Suprapubic skin (tissue), 4 donors: ENCODE results near the gene NKAIN2. TPM values are rescaled to one million over a fixed set of nuclear protein-coding genes. Genes with fewer than 3 reads are reported as not detected.
"Not testable (repeated sequence)": the region's sequence is repeated elsewhere in the genome, so short reads cannot be mapped to it uniquely, and the experiment has no call there.

Experiments used
- DNase-seq, 2 donors: peaks; one replicate each; pipeline ENCODE4 v3.0.0-alpha.2; 2019; ENCODE audit warnings: low spot score in 2 of 2
- H3K27ac ChIP-seq: fragments of 200-600 bp; sonication (generic); one replicate; pipeline ENCODE4 v1.5.1; 2019
- H3K27me3 ChIP-seq: fragments of 200-600 bp; sonication (generic); one replicate; pipeline ENCODE4 v1.5.1; 2019
- H3K36me3 ChIP-seq: fragments of 200-600 bp; sonication (generic); one replicate; pipeline ENCODE4 v1.5.1; 2019
- H3K4me1 ChIP-seq: fragments of 200-600 bp; sonication (generic); one replicate; pipeline ENCODE4 v1.5.1; 2019
- H3K4me3 ChIP-seq: fragments of 200-600 bp; sonication (generic); one replicate; pipeline ENCODE4 v1.5.1; 2019; ENCODE audit warnings: mild to moderate bottlenecking
- H3K9me3 ChIP-seq: fragments of 200-600 bp; sonication (generic); one replicate; pipeline ENCODE4 v1.5.1; 2019
- EP300 ChIP-seq: sonication (generic); formaldehyde crosslinking; IDR thresholded peaks from one replicate; pipeline ENCODE4 v1.6.1; 2017; ENCODE audit warnings: antibody characterized with exemption
- POLR2A ChIP-seq, 2 donors: fragments of 450-650 bp; IDR thresholded peaks; one replicate each; pipeline ENCODE4 v1.6.1; 2017; ENCODE audit warnings: antibody characterized with exemption in 2 of 2, mild to moderate bottlenecking in 2 of 2, moderate library complexity in 2 of 2
- POLR2AphosphoS5 ChIP-seq, 3 donors: sonication (generic); formaldehyde crosslinking; IDR thresholded peaks; one replicate each; pipeline ENCODE4 v1.6.1; 2017; ENCODE audit warnings: antibody characterized with exemption in 3 of 3
- WGBS: methylation state at CpG from one replicate; pipeline ENCODE4 v1.1.5; 2018; 5-methylcytosine and 5-hydroxymethylcytosine counted together
- total RNA-seq, 4 donors: library from RNA; depleted of rRNA; stranded (reverse); fragments of >200 nt; gene quantifications; one replicate each; pipeline ENCODE4 v1.1.0, GENCODE V29; 2016
- TF ChIP-seq, protein P1 (sequence below), 2 donors: fragments of 200-600 bp in 1 of 2; fragments of 450-650 bp in 1 of 2; sonication (generic) in 1 of 2; IDR thresholded peaks; one replicate each; pipeline ENCODE4 v1.5.1; 2016 to 2019; ENCODE audit warnings: antibody characterized with exemption in 2 of 2, mild to moderate bottlenecking in 1 of 2, moderate library complexity in 1 of 2

The NKAIN2 gene
- total RNA-seq, 4 donors from 2014 or later, result 0.40 TPM; not detected in 3

DNA sequence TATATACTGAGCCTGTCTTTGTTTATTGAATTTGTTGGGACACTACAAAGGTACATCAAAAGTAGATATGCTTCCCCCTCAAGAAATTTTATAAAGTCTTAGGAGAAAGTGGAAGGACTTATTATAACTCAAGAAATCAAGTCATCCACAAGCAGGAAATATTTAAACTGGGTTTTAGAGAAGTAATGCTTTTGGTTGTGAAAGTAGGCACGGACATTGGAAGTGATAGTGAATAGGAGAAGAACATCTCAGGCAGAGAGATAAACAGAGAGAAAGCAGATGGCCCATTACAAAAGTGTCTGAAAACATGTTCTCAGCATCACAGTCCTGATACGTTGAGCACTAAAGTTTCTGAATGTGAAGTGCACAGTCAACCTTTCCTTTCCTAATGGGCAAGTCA is 742.9 kb downstream of the NKAIN2 start:
- no peak for TF ChIP-seq EP300
- 40% methylated on average over 2 of the region's 2 CpGs for WGBS

DNA sequence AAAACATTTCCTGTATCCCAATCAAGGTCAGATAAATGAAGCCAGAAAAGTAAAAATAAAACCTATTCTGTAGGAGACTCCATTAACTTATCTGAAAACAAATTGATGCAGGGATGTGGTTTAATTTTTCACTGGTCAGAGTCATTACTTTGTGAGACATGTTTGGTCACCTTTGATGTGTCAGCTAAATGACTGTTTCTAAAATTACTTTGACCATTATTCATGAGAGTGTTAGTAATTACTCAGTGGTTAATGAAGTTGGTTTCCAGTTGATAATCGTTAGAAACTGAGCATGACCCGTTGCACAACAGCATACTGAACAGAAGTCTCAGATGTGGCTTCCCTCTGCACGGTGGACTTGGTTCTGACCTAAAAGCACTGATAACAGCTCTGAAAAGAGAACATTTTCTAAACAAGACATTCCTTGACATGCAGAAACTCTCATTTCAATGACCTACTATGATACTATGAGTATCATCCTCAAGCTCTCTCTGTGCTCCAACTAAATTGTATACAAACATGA is 748.1 kb downstream of the NKAIN2 start:
- Histone ChIP-seq H3K9me3 (no peaks in the 10 kb centered on the region), H3K4me3 (no peak overlapping the region), H3K4me1 (no peaks in the 10 kb centered on the region), H3K27me3 (no peaks in the 10 kb centered on the region), H3K36me3 (no peaks in the 10 kb centered on the region), H3K27ac (no peak overlapping the region)
- no peak for DNase-seq
- no peak for TF ChIP-seq EP300
- no peak for TF ChIP-seq POLR2A (IDR thresholded peaks at IDR 0.05)
- no peak for TF ChIP-seq POLR2AphosphoS5 (IDR thresholded peaks at IDR 0.05)
- TF ChIP-seq, protein P1, sequence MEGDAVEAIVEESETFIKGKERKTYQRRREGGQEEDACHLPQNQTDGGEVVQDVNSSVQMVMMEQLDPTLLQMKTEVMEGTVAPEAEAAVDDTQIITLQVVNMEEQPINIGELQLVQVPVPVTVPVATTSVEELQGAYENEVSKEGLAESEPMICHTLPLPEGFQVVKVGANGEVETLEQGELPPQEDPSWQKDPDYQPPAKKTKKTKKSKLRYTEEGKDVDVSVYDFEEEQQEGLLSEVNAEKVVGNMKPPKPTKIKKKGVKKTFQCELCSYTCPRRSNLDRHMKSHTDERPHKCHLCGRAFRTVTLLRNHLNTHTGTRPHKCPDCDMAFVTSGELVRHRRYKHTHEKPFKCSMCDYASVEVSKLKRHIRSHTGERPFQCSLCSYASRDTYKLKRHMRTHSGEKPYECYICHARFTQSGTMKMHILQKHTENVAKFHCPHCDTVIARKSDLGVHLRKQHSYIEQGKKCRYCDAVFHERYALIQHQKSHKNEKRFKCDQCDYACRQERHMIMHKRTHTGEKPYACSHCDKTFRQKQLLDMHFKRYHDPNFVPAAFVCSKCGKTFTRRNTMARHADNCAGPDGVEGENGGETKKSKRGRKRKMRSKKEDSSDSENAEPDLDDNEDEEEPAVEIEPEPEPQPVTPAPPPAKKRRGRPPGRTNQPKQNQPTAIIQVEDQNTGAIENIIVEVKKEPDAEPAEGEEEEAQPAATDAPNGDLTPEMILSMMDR (IDR thresholded peaks at IDR 0.05), result no peak
- WGBS, result 88% methylated on average over 3 of the region's 3 CpGs

More for the DNA sequence above, 742.9 kb downstream of the NKAIN2 start:
- Histone ChIP-seq H3K36me3 (no peaks in the 10 kb centered on the region), H3K27me3 (no peaks in the 10 kb centered on the region), H3K4me1 (no peaks in the 10 kb centered on the region), H3K9me3 (no peaks in the 10 kb centered on the region), H3K27ac (no peak overlapping the region), H3K4me3 (no peak overlapping the region)
- no peak for DNase-seq

- Histone ChIP-seq H3K4me3 (no peak overlapping the region), H3K27ac (no peak overlapping the region), H3K27me3 (no peaks in the 10 kb centered on the region), H3K4me1 (no peaks in the 10 kb centered on the region), H3K36me3 (no peaks in the 10 kb centered on the region), H3K9me3 (no peaks in the 10 kb centered on the region)
- no peak for DNase-seq
- TF ChIP-seq EP300, result no peak
Measured at GRCh38 chr6:124557873-124558272, 754.2 kb downstream of the NKAIN2 start.

- DNase-seq, H3K4me3 ChIP-seq, H3K9me3 ChIP-seq, H3K27me3 ChIP-seq, H3K4me1 ChIP-seq, H3K27ac ChIP-seq, H3K36me3 ChIP-seq: not testable (repeated sequence)
- 83% methylated on average over 2 of the region's 2 CpGs for WGBS
Measured at GRCh38 chr6:124560078-124560477, 756.4 kb downstream of the NKAIN2 start.

DNA sequence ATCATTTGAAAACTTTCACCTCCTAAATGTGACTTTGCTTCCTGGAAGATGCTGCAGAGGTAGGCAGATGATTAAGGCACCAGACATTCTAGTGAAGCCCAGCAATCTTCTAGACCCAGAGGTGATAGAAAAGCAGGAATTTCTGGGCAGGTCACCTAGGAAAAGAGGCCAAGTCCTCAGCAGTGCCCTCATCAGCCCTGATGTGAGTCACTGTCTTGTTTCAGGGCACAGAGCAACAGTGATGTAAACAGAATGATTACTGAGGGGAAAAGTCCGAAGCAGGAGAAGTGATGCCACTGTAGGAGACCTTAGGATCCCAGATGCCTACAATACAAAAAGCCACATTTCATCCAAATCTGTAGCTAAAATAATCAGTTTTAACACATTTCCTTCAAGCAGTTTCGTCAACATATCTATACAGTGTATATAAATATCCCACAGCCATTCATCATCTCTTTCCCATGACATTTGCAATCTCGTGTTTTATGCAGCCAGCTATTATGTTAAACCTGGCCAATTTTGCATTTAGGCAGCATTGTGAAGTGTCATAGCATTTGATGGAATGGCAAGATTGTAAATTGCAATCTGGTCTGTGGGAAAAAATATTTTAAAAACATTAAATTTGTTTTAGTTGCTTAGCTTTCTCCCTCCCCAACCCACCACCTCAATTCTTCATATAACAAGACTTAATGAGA is 757.4 kb downstream of the NKAIN2 start:
- H3K4me1 ChIP-seq, result no peaks in the 10 kb centered on the region
- H3K4me3 ChIP-seq, result no peak overlapping the region
- WGBS, result 60% methylated on average over 3 of the region's 3 CpGs
- no peak for DNase-seq
- H3K27ac ChIP-seq, result no peak overlapping the region
- TF ChIP-seq EP300 (no peak), POLR2AphosphoS5 (IDR thresholded peaks at IDR 0.05) (no peak), POLR2A (IDR thresholded peaks at IDR 0.05) (no peak)
- TF ChIP-seq, protein P1 (IDR thresholded peaks at IDR 0.05), result no peak
- H3K36me3 ChIP-seq, result no peaks in the 10 kb centered on the region
- no peaks in the 10 kb centered on the region for H3K9me3 ChIP-seq
- H3K27me3 ChIP-seq, result no peaks in the 10 kb centered on the region

DNA sequence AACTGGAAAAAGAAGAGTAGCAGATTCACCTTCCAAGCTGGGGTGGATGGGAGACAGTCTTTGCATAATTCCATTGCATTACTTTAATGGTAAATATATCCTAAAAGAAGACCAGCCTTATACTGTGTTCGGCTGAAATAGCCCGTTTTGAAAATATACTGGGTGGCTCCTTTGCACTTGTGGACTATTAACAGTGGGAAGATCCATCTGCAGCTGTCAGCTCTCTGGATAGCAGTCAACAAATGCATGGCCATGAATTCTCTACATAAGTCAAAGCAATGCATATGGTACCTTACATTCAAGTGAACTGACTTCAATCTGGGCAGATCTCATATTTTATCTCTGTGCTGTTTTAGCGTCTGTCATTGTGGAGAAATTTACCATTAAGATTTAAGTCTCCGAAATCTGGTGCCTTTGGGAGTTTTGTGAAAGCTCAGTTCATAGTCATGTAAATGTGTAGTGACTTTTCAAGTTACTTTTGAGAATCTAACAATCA is 758.0 kb downstream of the NKAIN2 start:
- no peaks in the 10 kb centered on the region for H3K9me3 ChIP-seq
- no peak overlapping the region for H3K4me3 ChIP-seq
- H3K27me3 ChIP-seq, result no peaks in the 10 kb centered on the region
- no peak for DNase-seq
- no peak for TF ChIP-seq POLR2AphosphoS5 (IDR thresholded peaks at IDR 0.05)
- no peak for TF ChIP-seq EP300
- TF ChIP-seq, protein P1 (IDR thresholded peaks at IDR 0.05), result no peak
- no peak for TF ChIP-seq POLR2A (IDR thresholded peaks at IDR 0.05)
- H3K36me3 ChIP-seq, result no peaks in the 10 kb centered on the region
- no peaks in the 10 kb centered on the region for H3K4me1 ChIP-seq
- H3K27ac ChIP-seq, result no peak overlapping the region
- WGBS, result 80% methylated on average over 4 of the region's 4 CpGs

GRCh38 chr6:124564125-124564524 is 760.5 kb downstream of the NKAIN2 start:
- H3K9me3 ChIP-seq, H3K4me3 ChIP-seq, DNase-seq, H3K27ac ChIP-seq, H3K4me1 ChIP-seq, H3K27me3 ChIP-seq, H3K36me3 ChIP-seq: not testable (repeated sequence)
- WGBS, result 85% methylated on average over 3 of the region's 3 CpGs
